ENCODE results near the gene PHACTR4. TPM values are rescaled to one million over a fixed set of nuclear protein-coding genes. Genes with fewer than 3 reads are reported as not detected.

The PHACTR4 gene
- total and polyA plus RNA-seq, 9 of the 15 experiments (the other 6 are each of a cell fraction or from before 2014, with no cell fraction given): 6.4 to 43.6 (median 14.2) TPM

DNA sequence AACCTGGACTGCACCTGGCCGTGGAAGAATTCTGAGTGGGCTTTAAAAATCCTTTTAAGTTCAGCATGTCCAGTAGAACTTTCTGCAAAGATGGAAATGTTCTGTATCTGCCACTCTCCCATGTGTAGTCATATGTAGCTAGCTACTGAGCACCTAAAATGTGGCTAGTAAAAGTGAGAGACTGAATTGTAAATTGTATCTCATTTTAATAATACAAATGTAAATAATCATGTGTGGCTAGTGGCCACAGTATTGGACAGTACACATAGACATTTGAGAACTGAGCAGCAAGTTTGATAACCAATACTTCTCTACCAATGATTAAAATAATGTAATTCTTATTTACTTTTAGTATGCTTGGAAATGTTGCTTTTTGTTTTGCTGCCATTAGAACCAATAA is 57.3 kb downstream of the PHACTR4 start:
- FAIRE-seq (no peak), ATAC-seq (no peak), DNase-seq (ENCODE audit: extremely low read depth in 1 of 4, low spot score in 3 of 4) (no peak)
- no peaks in the 10 kb centered on the region for H3K9me1 ChIP-seq (ENCODE audit: control insufficient read depth, insufficient read depth, low read length)
- H3K79me2 ChIP-seq (ENCODE audit: control insufficient read depth, insufficient read depth, low read length): no peaks in the 10 kb centered on the region
- TF ChIP-seq MEIS2 (IDR thresholded peaks at IDR 0.05; ENCODE audit: partially characterized antibody) (no peak), ELF2 (CRISPR knock-in tag; IDR thresholded peaks at IDR 0.05) (no peak), ZNF764 (CRISPR knock-in tag; IDR thresholded peaks at IDR 0.05; ENCODE audit: low read depth) (no peak)
- H4K20me1 ChIP-seq (replicated peaks; ENCODE audit: control insufficient read depth, insufficient read depth, low read length): no peaks in the 10 kb centered on the region
- in situ Hi-C loops (cut with MboI): loop anchor here (25.0 kb wide), 1 partner anchor 1385 kb away; no protein-coding TSS in a partner anchor
- H3K27me3 ChIP-seq (ENCODE audit: control insufficient read depth in 2 of 2, insufficient read depth in 2 of 2, low read length in 2 of 2): no peaks in the 10 kb centered on the region
- POLR2A ChIA-PET: no interaction called here
- intact Hi-C loops (cut with micrococcal nuclease): no loop called here
- no peak overlapping the region for H3K4me2 ChIP-seq (ENCODE audit: insufficient read depth, low read length)
- no peak overlapping the region for H3K27ac ChIP-seq (ENCODE audit: extremely low read depth, low read depth, low read length)
- H3K4me3 ChIP-seq: no peak overlapping the region
- no peaks in the 10 kb centered on the region for H3K4me1 ChIP-seq (replicated peaks in 1 of 2; ENCODE audit: control insufficient read depth in 2 of 2, insufficient read depth in 2 of 2, low read length in 2 of 2)
- no peak overlapping the region for H2AFZ ChIP-seq (ENCODE audit: low read depth, low read length)
- 86% methylated on average over 1 of the region's 1 CpG for WGBS (ENCODE audit: insufficient coverage, low coverage, missing lambda C conversion rate)
- peaks cover 2% of the 10 kb centered on the region; the same call in 1 of the 3 replicates for H3K36me3 ChIP-seq (ENCODE audit: control insufficient read depth, insufficient read depth, low read length)
- BruUV-seq (replicated peaks): no TSS peak
- no peak overlapping the region for H3K9ac ChIP-seq (ENCODE audit: insufficient read depth in 1 of 2, low read depth in 2 of 2, low read length in 2 of 2)
- CTCF ChIA-PET (ENCODE audit: low intra/inter-chr PET ratio): no interaction called here
- no peaks in the 10 kb centered on the region for H3K9me3 ChIP-seq (replicated peaks; ENCODE audit: control insufficient read depth, insufficient read depth, low read depth, low read length)

DNA sequence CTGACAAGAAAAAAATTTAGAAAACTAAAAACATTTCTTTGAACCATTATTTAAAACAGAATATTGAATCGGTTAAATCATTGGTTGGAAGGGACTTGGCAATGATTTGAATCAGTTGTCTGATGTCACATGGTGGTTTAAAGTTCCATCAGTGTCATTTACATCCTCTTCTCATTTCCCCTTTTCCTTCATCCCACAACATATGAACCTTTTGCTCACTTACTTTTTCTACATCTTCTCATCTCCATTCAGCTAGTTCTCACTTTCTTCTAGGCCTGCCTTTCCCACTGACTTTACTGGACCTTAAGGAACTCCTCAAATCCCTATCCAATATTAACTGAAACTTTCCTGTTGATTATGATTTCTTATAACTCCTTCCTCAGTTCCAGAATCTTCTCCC is 58.5 kb downstream of the PHACTR4 start:
- Histone ChIP-seq H3K9me1 (ENCODE audit: control insufficient read depth, insufficient read depth, low read length) (no peaks in the 10 kb centered on the region), H3K9me3 (replicated peaks; ENCODE audit: control insufficient read depth, insufficient read depth, low read depth, low read length) (no peaks in the 10 kb centered on the region), H3K4me2 (ENCODE audit: insufficient read depth, low read length) (no peak overlapping the region), H3K27me3 (ENCODE audit: control insufficient read depth in 2 of 2, insufficient read depth in 2 of 2, low read length in 2 of 2) (no peaks in the 10 kb centered on the region), H3K9ac (ENCODE audit: insufficient read depth in 1 of 2, low read depth in 2 of 2, low read length in 2 of 2) (no peak overlapping the region), H3K27ac (ENCODE audit: extremely low read depth, low read depth, low read length) (no peak overlapping the region), H3K79me2 (ENCODE audit: control insufficient read depth, insufficient read depth, low read length) (0 out of 3 replicates have a peak, but pooled peaks cover under 1% of the 10 kb centered on the region), H3K36me3 (ENCODE audit: control insufficient read depth, insufficient read depth, low read length) (peaks cover 2% of the 10 kb centered on the region; the same call in 1 of the 3 replicates), H4K20me1 (replicated peaks; ENCODE audit: control insufficient read depth, insufficient read depth, low read length) (no peaks in the 10 kb centered on the region), H2AFZ (ENCODE audit: low read depth, low read length) (no peak overlapping the region), H3K4me3 (no peak overlapping the region), H3K4me1 (replicated peaks in 1 of 2; ENCODE audit: control insufficient read depth in 2 of 2, insufficient read depth in 2 of 2, low read length in 2 of 2) (no peaks in the 10 kb centered on the region)
- BruUV-seq (replicated peaks): no TSS peak
- 58% methylated on average over 1 of the region's 1 CpG for WGBS (ENCODE audit: insufficient coverage, low coverage, missing lambda C conversion rate)
- TF ChIP-seq, protein P1, sequence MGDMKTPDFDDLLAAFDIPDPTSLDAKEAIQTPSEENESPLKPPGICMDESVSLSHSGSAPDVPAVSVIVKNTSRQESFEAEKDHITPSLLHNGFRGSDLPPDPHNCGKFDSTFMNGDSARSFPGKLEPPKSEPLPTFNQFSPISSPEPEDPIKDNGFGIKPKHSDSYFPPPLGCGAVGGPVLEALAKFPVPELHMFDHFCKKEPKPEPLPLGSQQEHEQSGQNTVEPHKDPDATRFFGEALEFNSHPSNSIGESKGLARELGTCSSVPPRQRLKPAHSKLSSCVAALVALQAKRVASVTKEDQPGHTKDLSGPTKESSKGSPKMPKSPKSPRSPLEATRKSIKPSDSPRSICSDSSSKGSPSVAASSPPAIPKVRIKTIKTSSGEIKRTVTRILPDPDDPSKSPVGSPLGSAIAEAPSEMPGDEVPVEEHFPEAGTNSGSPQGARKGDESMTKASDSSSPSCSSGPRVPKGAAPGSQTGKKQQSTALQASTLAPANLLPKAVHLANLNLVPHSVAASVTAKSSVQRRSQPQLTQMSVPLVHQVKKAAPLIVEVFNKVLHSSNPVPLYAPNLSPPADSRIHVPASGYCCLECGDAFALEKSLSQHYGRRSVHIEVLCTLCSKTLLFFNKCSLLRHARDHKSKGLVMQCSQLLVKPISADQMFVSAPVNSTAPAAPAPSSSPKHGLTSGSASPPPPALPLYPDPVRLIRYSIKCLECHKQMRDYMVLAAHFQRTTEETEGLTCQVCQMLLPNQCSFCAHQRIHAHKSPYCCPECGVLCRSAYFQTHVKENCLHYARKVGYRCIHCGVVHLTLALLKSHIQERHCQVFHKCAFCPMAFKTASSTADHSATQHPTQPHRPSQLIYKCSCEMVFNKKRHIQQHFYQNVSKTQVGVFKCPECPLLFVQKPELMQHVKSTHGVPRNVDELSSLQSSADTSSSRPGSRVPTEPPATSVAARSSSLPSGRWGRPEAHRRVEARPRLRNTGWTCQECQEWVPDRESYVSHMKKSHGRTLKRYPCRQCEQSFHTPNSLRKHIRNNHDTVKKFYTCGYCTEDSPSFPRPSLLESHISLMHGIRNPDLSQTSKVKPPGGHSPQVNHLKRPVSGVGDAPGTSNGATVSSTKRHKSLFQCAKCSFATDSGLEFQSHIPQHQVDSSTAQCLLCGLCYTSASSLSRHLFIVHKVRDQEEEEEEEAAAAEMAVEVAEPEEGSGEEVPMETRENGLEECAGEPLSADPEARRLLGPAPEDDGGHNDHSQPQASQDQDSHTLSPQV (IDR thresholded peaks at IDR 0.05): no peak
- TF ChIP-seq, protein P2, sequence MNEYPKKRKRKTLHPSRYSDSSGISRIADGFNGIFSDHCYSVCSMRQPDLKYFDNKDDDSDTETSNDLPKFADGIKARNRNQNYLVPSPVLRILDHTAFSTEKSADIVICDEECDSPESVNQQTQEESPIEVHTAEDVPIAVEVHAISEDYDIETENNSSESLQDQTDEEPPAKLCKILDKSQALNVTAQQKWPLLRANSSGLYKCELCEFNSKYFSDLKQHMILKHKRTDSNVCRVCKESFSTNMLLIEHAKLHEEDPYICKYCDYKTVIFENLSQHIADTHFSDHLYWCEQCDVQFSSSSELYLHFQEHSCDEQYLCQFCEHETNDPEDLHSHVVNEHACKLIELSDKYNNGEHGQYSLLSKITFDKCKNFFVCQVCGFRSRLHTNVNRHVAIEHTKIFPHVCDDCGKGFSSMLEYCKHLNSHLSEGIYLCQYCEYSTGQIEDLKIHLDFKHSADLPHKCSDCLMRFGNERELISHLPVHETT (CRISPR knock-in tag; conservative IDR thresholded peaks at IDR 0.05 in 1 of 2, IDR thresholded peaks at IDR 0.05 in 1 of 2): no peak
- no peak for TF ChIP-seq PHF8 (IDR thresholded peaks at IDR 0.05; ENCODE audit: borderline replicate concordance, low read length)
- no peak for TF ChIP-seq ZNF586 (CRISPR knock-in tag; conservative IDR thresholded peaks at IDR 0.05)
- CTCF ChIA-PET (ENCODE audit: low intra/inter-chr PET ratio): interaction anchor here (1.3 kb wide), 1 partner anchor 19 kb away, joined by 3 read pairs; no protein-coding TSS in a partner anchor
- POLR2A ChIA-PET: interaction anchor here (1.2 to 2.2 kb wide), 3 partner anchors 9 to 10 kb away, joined by 4 to 7 read pairs (median 7); no protein-coding TSS in a partner anchor
- intact Hi-C loops (cut with micrococcal nuclease): no loop called here
- no peak for ATAC-seq
- FAIRE-seq: no peak
- in situ Hi-C loops (cut with MboI): loop anchor here (25.0 kb wide), 1 partner anchor 1384 kb away; no protein-coding TSS in a partner anchor
- no peak for DNase-seq (ENCODE audit: extremely low read depth in 1 of 4, low spot score in 3 of 4)

Measured in K562 (cell line).